HG03439 (cell line): ENCODE results near the gene FAHD1.

ENCODE experiments used
- ATAC-seq: cut with Tn5 transposase; IDR thresholded peaks from one replicate; pipeline ENCODE4 v1.9.1; 2021; ENCODE audit warnings: mild to moderate bottlenecking, moderate library complexity; ENCODE audit not compliant: unreplicated experiment

Gene FAHD1

DNA sequence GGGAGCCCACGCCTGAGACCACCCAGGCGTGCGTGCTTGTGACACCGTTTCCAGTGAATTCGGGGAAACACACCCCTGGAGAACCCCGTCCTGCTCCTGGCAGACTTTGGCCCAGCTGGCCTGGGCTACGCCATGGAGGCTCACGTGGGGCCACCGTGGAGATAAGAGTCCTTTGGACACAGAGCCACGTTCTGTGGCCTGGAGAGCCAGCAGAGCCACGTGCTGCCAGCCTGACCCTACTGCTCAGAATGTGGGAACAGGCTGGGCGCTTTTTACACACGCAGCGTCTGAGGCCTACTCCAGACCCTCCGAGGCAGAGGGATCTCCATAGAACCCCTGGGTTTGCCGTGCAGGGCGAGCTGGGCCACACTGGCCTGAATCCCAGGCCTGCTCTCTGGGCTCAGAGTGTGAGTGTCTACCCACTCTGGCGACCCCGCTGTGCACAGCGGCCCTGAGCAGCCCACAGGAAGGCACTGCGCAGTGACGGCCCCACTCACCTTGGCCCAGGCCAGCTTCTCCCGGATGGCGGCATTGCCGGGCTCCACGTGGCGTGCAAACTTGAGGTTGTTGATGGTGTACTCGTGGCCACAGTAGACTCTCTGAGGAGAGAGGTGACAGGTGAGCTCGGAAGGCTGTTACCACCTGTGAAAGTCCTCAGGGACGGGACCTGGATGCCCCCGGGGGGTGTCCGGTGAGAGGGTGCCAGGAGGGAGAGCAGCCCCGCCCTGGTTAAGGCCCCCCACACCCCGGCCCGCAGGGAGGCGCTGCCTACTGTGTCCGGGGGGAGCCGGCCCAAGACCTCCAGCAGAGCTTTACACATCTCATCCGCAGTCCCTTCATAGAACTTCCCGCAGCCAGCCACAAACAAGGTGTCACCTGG lies 10.4 kb upstream of the FAHD1 start:
- no peak for ATAC-seq

DNA sequence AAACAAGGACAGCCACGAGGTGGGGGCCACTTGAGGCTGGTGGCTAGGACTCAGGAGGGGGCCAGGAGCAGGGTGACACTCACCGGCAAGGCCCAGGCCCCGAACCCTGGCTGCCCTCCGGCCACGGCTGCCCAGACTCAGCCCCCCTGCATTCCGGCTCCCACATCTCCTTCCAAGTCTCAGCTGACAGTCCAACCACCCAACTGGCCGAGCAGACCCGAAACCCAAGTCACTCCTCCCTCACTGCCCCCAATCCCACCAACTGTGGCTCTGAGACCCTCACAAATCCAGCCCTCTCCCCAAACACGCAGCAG lies 9.8 kb upstream of the FAHD1 start:
- no peak for ATAC-seq

DNA sequence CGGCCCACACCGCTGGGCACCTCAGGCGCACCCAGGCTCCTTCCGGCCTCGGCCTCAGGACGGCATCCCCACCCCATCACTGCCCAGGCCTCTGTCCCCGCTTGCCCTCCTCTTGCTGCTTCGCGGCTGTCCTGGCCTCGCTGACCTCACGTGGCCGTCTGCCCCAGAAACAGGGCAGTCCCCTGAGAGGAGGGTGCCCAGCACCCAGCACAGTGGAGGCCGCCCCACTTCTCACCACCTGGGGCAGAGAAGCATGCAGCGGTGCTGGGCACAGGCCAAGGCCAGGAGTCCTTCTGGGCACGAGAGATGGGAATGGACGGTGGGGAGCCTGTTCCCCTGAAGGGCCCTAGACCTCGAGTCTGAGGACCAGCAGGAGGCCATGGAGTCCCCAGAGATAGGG lies 9.3 kb upstream of the FAHD1 start:
- ATAC-seq = no peak

DNA sequence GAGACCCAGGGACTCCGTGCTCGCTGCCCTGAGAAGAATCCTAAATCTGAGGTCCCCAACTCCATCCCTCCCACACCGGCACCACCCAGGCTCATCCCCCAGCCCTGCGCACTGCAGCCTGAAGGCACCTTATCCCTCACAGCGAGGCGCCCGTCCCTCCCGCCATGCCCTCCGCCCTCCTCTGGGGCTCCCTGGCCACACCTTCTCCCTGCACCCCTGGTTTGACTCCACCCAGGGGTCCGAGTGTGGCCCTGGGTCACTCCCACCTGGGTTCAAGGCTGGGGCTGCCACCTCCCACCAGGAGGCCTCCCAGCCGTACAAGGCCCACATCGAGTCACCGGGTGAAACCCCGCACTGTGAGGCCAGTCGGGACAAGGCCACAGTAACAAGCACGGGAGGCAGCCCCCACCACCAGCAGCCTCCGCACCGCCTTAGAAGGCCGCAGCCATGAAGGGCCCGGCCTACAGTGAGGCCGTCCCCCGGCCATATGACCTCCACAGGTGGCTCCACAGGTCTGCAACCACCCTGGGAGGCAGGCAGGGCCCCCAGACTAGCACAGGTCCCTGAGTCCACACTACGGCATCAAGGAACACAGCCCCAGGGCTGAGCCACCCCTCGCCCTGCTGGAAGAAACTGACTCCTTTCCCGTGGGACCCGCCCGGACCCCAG lies 8.7 kb upstream of the FAHD1 start:
- no peak for ATAC-seq

DNA sequence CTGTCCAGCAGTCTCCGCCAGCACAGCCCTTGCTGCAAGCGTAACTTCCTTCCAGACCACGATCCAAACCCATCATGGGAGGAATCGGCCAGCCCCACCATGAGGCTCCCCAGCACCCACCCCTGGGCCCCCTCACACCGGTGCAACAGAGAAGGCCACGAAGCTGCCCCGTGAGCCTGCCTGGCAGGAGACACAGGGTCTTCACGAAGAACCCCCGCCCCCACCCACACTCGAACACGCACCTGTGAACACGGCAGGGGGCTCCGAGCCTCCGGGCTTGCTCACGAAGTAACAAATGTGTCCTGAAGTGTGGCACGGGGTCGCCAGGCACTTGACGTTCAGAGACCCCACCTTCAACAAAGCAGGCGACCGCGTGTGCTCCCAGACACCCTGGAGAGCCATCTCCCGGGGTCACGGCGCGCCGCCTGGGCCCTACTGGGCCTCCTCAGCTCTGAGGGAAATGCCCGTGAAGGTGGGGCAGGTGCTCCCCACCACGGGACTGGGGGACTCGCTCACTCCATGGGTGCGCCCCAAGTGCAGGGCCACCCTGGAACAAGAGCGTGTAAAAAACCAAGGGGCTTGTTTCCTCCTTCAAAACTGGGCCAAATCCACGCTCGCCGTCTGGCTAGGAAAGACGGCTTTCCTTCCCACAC lies 8.0 kb upstream of the FAHD1 start:
- ATAC-seq = no peak

DNA sequence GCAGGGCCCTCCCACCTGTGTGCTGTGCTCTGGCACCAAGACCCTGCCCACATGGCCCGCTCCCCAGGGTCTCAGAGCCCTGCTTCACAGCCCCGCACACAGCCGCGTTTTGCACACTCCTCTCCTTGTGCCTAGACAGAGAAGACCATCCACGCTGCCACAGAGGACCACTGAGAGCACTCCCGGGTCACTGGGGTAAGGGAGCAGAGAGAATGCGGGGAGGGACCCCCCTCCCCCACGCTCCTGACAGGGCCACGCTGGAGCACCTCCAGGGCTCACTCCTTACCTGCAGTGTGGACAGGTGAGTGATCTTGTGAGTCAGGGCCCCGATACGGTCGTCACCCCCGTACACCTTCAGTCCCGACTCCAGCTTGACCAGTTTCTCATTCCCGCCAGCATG lies 7.4 kb upstream of the FAHD1 start:
- ATAC-seq = no peak

DNA sequence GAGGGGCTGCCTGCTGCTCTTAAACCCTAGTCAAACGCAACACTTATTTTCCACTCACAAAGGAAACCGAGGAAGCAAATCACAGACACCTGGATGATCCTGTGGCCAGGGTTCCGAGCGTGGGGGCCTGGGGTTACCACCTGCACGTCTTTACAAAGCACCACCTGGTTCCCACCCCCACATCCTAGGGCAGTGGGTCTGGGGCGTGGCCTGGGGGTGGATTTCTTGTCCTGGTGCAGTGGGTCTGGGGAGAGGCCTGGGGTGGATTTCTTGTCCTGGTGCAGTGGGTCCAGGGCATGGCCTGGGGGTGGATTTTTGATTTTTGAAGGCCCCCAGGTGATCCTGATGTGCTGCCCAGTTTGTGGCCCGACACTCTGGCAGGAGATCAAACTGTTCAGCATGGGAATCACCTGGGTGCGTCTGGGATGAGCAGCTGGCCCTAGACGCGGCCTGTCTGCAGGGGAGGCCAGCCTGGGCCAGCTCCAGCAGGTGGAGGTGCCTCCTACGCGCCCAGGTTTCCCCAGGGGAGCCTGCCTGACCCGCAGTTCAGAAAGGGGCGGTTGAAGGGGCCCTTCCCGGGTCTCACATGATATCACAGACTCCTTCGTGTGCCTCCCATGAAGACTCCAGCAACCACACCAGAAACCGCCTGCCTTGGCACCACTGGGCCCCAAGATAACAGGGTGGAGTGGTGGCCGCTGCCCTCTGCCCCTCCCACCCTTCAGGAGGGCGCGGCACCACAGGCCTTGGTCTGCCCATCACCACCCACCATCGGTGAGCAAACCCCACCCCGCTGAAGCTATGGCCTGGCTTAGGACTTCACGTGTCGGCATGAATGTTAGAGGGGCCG lies 6.7 kb upstream of the FAHD1 start:
- ATAC-seq = no peak

DNA sequence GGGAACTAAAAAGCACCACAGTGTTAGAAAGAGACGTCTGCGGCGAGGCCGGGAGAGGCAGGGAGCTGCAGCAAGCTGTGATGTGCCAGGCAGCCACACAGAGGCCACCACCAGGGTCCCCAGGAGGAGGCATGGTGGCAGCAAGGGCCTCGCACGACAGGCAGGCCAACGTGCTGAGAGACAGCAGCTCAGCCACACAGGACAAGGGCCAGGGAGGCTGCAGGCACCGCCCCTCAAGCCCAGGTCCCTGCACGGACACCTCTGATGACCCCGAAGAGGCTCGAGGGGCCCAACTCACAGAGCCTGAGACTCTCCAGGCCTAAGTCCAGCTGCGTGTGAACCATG lies 6.1 kb upstream of the FAHD1 start:
- no peak for ATAC-seq

DNA sequence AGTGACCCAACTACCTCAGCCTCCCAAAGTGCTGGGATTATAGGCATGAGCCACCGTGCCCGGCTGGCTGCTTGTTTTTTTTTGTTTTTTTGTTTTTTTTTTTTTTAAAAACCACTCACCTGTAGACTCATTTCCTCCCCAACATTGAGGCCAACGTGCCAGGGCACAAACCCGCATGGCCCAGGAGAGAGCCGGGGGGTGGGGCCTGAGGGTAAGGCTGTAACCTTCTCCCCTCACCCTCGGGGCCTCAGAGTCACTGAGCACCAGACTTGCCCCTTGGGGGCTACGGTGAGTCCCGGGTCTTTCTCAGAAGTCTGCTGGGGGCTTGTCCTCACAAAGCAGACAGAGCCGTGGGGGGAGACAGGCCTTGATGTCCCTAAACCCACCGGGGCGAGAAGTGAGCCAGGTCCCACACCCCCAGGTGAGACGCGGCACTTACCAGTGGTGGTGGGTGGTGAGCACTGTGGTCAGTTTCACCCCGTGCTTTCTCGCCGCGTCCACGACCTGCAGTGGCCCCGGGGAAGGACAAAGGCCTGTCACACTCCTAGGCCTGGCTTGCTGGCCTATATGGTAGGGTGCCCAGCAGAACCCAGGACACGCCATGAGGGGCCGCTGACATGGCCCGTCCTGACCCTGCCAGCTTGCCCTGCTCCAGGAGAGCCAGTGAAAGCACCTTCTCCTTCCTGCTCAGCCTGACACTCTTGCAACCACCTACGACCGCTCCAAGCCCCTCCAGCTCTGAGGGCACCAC lies 5.0 kb upstream of the FAHD1 start:
- no peak for ATAC-seq

DNA sequence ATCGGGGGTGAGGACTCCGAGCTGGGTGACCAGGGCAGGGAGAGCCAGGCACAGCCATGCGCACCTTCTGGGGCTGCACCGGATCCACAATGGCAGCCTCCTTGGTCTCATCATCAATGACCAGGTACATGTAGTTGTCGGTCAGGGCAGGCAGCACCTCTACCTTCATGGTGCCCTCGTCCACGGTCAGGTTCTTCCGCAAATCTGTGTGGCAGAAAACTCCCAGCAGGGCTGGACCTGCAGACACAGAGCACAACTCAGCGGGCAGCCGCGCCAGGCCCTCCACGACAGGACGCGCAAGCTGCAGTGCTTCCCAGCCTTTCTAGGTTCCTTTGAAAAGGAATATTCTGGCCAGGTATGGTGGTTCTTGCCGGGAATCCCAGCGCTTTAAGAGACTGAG lies 4.2 kb upstream of the FAHD1 start:
- no peak for ATAC-seq

DNA sequence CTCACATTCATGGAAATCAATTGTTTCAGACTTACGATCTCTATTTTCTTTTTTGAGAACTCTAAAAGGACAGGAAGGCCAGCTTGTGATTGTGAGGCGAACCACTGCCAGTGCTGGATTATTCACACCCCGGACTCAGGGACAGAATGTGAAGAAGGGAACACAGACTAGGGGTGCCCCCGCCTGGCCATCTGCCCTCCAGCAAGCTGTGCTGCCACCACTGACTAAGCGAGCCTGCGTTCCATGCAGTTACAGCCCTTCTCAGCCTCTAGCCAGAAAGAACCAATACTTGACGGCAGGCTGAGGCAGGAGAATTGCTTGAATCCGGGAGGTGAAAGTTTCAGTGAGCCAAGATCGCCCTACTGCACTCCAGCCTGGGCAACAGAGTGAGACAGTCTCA lies 3.2 kb upstream of the FAHD1 start:
- ATAC-seq = no peak

DNA sequence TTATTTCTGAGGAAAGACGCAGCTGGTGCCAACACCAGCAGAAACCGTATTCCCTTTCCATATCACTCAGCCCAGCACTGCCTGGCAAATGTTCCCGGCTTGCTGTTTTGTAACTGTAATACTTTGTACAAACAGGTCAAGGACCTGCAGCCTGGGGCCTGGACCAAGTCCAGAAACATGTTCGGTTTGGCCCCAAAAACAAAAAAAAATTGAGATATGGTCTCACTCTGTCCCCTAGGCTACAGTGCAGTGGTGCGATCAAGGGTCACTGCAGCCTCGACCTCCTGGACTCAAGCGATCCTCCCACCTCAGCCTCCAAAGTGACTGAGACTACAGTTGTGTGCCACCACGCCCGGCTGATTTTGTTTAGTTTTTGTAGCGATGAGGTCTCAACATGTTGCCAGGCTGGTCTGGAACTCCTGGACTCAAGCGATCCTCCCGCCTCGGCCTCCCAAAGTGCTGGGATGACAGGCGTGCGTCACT lies 1.6 kb upstream of the FAHD1 start:
- ATAC-seq = no peak

DNA sequence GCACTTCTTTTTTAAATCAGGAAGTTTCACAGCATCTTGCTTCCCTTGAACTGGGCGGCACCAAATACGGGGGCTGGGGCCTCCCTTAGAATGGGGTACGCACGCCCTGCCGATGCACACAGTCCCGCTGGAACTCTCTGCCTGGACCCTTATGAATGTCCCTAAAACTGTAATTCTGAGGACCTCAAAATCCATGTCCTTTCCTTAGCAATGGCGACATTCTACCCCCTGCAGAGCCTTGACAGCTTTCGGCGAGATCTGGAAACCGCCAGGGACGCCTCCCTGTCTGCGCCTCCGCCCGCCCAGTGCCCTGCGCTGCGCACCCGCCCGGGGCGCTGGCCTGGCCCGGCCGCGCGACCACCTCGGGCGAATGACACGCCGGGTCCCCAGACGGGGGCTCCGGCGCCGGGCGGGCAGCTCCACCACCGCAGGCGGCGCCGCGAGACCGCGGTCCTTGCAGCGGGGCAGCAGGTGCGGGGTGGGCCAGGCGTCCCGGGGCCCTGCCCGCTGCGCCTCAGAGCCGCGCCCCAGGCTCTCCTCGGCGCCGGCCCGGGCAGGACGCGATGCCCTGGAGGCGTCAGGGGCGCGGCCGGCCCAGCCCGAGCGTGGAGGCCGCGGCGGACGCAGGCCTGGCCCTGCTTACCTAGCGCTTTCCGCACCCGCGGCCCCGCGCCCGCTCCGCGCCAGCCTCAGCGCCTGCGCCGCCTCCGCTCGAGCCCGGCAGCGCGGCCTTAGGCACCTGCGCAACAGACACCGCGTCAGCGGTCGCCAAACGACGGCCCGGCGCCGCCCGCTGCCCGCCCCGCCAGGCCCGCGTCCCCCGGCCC lies 929 bp upstream of the FAHD1 start:
- peak; percentile 52 for ATAC-seq

DNA sequence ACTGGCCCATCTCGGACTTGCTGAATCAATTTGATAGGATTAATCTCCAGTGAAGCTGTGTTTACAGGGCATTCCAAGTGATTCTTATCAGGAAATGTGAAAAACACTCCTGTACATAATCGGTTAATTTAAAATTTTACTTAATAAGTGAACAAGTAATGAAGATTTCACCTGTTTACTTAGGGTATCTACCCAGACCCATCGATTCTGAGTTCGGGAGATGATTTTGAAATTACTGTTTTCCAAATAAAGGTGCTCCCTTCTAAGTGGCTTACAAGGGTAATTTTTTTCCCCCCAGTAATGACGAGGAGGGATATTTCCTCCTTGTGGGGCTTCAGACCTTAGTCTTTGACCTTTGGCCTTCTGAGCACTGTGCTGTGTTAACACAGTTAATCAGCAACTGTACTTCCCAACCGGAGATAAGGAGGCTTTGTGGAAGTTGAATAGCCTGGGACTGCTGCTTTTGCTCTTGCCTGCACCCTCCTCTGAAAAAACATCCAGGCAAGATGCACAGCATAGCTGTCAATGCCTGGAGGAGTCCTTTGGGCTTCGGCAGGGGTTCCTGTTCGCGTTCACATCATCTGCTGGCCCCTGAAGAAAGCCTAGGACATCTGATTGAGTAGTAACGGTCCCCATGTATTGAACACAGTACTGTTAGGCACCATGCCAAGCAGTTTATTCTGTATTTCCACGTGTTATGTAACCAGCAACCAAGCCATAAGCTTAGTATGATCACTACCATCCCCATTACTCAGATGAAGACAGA lies 1.8 kb downstream of the FAHD1 start:
- ATAC-seq = no peak

DNA sequence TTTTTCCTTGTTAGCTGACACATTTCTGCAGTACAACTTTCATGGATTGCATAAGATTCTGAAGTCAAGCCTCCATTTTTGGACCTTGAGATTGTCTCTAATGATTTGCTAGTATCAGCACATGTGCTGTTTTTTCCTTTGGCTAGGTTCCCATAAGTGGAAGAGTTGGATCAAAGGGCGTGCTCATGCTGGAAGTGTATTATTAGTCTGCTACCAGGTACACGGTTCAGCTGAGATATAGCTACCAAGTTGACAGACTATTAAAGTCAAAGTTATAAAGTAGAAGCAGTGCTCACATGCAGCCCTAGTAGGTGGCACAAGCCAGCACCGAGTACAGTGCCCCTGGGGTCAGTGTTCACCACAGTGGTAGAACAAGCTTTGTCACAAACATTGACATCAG lies 3.2 kb downstream of the FAHD1 start:
- ATAC-seq = no peak

DNA sequence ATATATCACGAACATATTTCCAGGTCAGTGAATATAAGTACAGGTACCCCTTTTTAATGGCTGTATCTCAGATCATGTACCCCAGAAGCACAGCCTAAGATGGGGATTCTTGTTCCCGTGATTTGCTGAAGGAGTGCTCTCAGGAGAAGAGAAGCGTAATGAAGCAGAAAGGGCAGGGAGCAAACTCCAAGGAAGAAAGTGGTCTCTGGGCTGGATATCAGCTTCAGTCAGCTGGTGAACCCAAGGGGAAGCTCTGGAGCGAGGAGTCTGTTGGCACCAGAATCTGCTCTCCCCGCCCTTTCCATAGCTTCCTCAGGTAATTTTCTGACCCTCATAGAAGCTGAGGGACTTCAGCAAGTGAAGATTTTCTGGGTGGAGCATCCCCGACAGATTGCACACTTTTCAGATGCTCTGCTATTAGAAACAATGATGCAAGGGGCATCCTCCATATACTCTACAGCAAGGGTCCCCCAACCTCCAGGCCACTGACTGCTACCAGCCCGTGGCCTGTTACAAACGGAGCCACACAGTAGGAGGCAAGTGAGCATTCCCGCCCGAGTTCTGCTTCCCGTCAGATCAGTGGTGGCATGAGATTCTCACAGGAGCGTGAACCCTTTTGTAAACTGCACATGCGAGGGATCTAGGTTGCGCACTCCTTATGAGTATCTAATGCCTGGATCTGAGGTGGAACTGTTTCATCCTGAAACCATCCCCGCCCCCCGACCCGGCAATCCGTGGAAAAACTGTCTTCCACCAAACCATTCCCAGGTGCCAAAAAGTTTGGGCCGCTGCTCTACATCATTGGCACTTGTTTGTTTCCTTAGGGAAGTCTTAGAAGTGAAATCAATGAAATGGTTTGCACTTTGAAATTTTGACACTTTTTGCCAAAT lies 4.4 kb downstream of the FAHD1 start:
- no peak for ATAC-seq

DNA sequence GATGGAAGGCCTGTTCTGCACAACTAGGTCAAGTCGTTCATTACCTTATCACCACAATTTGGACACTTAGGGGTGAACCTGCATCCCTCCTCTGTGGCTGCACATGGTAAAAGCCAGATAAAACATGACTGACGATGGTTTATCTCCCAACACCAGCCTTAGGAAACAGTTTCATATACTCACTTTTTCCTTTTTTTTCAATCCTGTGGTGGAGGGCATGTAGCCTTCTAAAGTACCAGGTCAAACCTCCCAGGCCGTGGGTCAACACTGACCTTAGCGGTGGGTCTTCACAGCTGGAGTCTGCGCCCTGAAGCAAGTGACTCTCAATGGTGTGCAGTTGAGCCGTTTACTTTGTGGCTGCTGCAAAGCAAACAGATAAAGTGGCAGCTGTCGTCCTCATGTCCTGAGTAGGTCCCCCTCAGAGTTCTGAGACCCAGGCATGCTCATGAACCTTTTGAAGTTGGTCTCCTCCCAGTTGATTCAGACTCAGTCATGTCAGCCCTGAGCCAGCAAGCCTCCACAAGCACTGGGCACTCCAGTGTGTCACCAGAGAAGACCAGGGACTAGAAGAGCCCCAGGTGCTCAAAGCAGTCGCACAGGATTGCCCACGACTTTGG lies 5.9 kb downstream of the FAHD1 start:
- no peak for ATAC-seq
